Activated CD4-positive, alpha-beta T cell treated with anti-CD3 and anti-CD28 coated beads, Interleukin-2, amount 50 U/mL, for 4 hours (primary cell): ENCODE data around the gene PKMYT1.
A peak's percentile ranks its signal among the peaks of the same experiment; 100 is the strongest.

Experiments used
- DNase-seq, 2 experiments: peaks; one replicate each; pipeline ENCODE4 v3.0.0-alpha.2; 2020

Gene PKMYT1

DNA sequence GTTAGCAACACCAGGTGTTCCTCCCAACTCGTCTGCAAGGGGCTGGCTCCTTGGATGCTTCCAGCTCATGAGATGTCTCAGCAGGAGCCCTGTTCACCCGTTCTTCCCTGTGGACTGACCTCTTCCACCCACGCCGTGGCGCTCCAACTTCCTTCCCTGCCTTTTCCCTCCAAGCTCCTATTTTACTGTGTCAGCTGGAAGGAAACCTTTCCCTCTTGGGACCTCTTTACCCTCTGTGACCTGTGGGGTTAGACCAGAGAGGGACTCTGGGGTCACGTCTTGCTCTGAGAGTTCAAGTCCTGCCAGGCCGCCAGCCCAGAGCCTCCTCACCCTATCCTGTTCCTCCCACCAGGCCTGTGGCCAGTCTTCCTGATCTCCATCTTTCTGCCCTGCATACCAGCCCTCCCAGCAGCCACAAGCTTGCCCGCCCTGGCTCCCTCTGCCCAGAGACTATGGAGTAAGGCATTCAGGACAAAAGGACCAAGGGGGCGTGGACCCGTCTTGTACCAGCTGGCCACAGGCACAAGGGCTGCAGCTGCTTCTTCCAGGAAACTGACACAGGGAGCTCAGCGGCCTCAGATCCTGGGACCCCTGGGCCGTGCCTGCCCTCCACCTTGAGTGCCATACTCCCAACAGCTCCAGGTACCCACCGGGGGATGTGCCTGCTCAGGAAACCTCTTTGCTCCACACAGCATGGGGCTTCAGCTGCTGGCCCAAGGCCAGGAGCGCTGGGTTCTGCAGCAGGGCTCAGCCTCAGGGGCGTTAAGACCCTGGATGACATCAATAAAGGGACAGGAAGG lies 8.1 kb downstream of the PKMYT1 start:
- DNase-seq: no peak

- DNase-seq: no peak
Measured at GRCh38 chr16:2971134-2971984, 8.9 kb downstream of the PKMYT1 start.

DNA sequence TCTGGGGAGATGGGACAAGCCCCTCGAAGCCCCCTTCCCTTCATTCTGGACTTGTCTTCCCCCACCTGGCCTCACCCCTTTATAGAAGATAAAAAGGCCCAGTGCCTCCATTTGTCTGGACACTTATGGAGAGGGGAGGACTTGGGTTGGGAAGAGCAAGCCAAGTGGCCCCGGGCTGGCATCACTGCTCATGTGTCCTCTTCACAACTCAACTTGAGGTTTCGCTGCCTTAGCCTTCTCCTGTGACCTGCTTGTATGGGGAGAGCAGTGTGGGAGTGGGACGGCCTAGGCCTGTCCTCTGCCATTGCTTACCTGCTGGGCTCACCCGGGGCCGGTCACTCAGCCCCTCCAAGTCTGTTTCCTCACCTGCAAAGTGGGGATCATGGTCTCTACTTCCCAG lies 9.7 kb downstream of the PKMYT1 start:
- no peak for DNase-seq

DNA sequence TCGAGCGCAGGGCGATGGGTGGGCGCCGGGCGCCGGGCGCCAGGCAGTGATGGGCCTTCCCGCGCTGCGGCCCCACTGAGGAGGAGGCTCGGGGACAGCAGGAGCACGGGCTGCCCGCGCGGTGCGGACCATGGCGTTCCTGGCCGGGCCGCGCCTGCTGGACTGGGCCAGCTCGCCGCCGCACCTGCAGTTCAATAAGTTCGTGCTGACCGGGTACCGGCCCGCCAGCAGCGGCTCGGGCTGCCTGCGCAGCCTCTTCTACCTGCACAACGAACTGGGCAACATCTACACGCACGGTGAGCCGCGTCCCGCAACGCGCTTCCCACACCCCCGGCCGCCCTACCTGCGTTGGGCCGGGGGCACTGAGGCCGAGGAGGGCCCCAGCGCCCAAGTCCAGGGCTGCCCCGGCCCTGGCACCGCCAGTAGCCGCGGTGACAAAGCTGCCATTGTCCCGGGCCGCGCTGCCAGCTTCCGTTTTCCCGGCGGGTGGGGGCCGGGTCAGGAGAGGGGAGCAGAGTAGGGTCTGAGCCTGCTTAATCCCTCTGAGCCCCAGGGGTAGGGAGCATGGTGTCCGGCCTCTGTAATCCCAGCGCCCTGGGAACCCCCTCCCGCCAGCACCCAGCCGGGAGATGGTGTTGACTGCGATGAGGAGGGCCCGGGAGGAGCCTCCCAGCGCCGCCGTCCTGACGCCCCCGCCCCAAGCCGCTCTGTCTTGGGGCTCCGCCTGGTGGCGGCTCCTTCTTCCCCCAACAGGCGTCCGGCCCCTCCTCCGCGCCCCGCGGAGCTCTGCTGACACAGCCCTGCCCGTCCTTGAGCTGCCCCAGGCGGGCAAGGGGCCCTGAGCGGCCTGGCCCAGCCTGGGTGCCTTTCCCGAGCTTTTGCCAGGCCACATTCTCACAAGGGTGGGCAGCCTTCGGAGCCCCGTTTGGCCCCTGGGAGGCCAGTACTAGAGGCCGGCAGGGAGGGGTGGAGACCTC lies 10.4 kb downstream of the PKMYT1 start:
- DNase-seq: peak; percentile 56 to 63

DNA sequence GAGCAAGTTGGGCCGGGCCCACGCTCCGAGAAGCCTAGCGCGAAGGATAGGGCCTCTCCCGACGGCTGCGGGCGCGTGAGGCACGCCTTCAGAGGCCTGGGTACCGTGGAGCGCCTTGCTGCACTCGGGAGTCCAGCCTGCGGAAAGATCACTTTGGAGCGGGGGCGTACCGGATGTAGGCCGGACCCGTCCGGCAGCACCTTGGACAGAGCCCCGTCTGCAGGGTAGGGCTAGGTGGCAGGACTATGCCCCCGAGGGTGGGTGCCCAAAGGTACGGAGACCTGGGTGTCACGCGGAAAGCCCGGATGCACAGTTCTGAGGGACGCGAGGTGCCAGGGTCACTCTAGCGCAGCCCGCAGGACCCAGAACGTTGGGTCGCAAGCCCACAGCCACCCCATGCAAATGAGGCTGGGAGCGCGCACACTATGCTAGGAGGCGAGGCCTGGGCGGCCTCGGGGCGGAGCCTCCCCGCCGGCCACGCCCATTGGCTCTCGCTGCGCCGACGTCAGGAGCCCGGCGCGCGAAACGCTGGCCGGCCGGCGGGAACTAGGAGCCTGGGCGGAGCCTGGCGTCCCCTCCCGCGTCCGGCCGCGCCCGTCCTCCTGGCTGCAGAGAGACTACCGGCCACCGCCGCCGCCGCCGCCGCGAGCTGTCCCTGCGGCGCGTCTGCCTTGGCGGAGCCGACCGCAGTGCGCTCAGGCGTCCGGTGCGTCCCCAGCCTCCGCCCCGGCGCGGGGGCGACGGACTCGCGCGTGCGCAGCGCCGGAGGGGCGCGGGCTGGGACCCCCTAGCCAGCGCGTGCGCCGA lies 11.3 kb downstream of the PKMYT1 start, which contains the start of gene PAQR4:
TSS of gene PAQR4 (plus strand) at position 611 of the 807 bp plus-strand sequence. CDS start 327 bp downstream, outside the sequence.
- DNase-seq: peak; percentile 57 to 64

- no peak for DNase-seq
Measured at GRCh38 chr16:2968368-2968737, 11.9 kb downstream of the PKMYT1 start.

GRCh38 chr16:2967721-2968161 lies 12.5 kb downstream of the PKMYT1 start:
- DNase-seq: no peak

- no peak for DNase-seq
Measured at GRCh38 chr16:2967211-2967631, 13.0 kb downstream of the PKMYT1 start.

DNA sequence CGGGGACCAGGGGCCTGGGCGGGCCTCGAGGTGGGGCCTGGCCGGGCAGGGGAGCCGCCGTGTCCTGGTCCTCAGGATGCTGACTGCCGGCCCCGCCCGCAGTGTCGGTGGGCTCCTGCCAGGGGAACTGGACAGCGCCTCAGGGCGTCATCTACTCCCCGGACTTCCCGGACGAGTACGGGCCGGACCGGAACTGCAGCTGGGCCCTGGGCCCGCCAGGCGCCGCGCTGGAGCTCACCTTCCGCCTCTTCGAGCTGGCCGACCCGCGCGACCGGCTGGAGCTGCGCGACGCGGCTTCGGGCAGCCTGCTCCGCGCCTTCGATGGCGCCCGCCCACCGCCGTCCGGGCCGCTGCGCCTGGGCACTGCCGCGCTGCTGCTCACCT lies 13.4 kb downstream of the PKMYT1 start:
- no peak for DNase-seq

GRCh38 chr16:2966043-2966807 lies 14.0 kb downstream of the PKMYT1 start:
- no peak for DNase-seq

DNA sequence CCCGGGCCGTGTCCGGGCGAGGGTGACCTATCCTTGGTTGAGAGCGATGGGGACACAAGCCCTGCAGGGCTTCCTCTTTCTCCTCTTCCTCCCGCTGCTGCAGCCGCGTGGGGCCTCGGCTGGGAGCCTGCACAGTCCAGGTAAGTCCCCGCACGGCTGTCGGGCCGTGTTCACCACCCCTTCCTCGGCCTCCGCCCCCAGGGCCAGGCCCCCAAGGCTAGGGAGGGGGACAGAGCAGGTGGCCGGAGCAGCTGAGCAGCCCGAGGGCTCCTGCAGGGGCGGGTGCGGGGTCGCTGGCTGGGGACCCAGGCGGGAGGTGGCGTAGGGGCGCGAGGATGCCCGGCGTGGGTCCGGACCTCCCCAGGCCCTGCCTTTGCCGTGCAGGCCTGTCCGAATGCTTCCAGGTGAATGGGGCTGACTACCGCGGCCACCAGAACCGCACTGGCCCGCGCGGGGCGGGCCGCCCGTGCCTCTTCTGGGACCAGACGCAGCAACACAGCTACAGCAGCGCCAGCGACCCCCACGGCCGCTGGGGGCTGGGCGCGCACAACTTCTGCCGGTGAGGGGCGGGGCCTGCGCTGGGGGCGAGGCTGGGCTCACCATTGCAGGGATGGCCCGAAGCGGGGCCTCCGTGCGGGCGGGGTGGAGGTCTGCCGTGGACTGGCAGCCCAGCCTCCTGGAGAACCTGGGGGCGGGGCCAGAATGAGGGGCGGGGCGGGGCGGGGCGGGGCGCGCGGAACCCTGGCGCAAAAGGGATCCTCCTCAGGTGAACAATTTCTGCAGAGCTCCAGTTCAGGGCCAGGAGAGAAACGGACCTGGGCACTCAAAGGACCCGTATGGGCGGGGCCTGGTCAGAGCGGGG lies 15.5 kb downstream of the PKMYT1 start:
- DNase-seq: peak; percentile 35 to 38

GRCh38 chr16:2963723-2964474 lies 16.3 kb downstream of the PKMYT1 start, which contains the start of gene KREMEN2:
Gene KREMEN2, plus strand, starts transcription at chr16:2964275. Its CDS starts 246 bp downstream, at chr16:2964521.
- peak; percentile 29 to 41 for DNase-seq

- peak; percentile 22 to 34 for DNase-seq
Measured at GRCh38 chr16:2963074-2963722, 17.0 kb downstream of the PKMYT1 start.

GRCh38 chr16:2962334-2963073 lies 17.7 kb downstream of the PKMYT1 start:
- no peak for DNase-seq

DNA sequence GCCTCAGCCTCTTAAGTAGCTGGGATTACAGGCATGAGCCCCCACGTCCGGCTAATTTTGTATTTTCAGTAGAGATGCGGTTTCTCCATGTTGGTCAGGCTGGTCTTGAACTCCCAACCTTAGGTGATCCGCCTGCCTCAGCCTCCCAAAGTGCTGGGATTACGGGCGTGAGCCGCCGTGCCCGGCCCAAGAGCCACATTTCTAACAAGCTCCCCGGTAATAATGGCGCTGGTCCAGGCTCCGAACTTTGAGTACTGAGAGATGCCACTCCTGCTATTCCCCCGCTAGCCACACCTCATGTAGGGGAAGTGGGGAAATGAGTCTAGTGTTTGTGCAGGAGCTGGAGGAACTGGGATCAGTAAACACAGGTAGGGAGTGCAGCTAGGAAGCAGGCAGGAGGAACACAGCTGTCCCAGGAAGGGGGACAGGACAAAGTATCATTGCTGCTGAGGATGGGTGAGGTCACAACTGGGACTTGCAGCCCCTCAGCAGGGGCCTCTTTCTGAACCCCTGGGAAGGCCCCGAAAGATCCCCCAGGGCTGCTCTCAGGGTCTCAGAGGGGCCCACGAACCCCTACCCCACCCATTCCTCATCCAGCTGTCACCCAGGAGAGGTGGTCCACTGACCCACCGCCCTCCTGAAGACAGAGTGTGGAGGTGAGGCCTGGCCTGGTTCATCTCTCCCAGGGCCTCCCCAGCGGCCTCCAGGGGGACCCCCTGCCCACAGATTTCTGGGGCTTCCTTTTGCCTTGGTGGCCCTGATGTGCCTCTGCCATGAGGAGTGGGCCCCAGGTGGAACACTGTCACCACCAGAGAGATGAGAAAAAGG lies 19.8 kb downstream of the PKMYT1 start:
- DNase-seq: no peak

DNA sequence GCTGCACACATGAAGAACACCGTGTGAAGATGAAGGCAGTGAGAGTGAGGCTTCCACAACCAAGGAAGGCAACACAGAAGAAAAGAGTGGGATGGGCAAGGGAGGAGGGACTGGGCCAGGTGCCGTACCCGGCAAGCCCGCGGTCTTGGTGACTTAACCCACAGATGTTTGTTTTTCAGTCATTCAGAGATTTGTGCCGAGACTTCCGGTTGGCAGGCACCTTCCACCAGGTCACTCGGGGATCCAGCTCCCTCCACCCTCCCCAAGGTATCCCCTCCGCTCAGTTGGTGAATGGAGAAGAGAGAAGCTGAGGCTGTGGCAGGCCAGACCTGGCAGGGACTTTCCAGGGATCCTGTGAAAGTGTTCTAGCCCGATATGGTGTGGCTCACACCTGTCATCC lies 21.0 kb downstream of the PKMYT1 start:
- DNase-seq: no peak

DNA sequence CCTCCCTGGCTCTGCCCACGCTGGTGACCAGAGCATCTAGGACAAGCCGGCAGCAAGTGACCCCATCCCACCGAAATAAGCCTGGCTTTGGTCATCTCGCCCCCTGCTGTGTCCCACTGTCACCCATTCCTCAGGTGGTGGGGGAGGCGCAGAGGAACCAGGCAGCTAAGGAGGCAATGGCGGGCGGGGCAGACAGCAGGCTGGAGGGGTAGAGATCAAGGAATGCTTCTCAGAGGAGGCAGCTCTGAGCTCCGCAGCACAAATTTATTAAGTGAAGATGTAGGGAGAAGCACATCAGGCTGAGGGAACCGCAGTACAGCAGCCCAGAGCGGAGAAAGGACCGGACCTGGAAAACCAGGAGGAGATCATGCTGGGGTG lies 23.7 kb downstream of the PKMYT1 start:
- DNase-seq: no peak
